HG02884 (cell line): ENCODE measurements around the gene P2RX5.

Source experiments
- ATAC-seq: cut with Tn5 transposase; IDR thresholded peaks from one replicate; pipeline ENCODE4 v1.9.1; 2021; ENCODE audit warnings: mild to moderate bottlenecking, moderate library complexity; ENCODE audit not compliant: unreplicated experiment

P2RX5 gene

GRCh38 chr17:3626831-3627768 is 68.9 kb downstream of the P2RX5 start:
- no peak for ATAC-seq
